NCI-H446 (cell line): ENCODE results near the gene TMEM218.

ENCODE experiments used
- DNase-seq, 2 experiments: peaks; one replicate each; lab custom pipeline; 2025; lab: John Stamatoyannopoulos, UW

Gene TMEM218

GRCh38 chr11:125111343-125112207, at the start of gene TMEM218:
Gene TMEM218 (minus strand): TSS chr11:125111626. CDS start chr11:125102241, 9,385 bp downstream.
- peak; percentile 99 to 100 for DNase-seq

DNA sequence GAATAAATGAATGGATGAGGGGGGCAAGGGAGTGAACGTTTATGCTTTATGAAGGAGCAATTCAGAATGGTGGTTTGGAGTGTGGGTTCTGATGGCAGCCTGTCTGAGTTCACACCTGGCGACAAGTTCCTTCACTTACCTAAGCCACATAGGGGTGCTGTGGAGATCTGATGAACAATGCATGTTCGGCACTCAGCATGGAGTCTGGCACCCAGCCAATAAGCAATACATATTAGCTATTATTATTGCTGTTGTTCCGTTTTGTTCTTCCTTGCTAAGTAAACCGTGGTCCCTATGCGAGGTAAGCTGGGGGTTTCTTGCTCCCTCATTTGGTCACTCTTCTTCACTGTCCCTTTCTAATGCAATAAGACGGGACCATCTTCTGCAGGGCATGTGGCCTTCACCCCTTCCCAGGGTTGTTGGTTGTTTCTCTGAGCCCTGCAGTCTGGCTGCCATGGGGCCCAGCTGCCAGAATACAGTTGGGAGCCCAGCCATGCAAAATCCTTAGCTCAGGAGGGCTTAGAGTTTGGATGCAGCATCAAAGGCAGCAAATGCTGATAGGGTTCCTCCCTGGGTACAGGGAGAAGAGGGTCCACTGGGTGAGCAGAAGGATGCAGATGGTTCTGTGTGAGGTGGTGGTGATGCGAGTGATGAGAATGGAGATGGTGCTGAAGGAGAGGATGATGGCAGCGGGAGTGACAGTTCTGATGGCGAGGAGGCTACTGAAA, 46.7 kb upstream of the TMEM218 start:
- DNase-seq, result no peak

- DNase-seq, result no peak
Observed at GRCh38 chr11:125157118-125157733, 45.8 kb upstream of the TMEM218 start.

- DNase-seq, result no peak
Observed at GRCh38 chr11:125156346-125157117, 45.1 kb upstream of the TMEM218 start.

DNA sequence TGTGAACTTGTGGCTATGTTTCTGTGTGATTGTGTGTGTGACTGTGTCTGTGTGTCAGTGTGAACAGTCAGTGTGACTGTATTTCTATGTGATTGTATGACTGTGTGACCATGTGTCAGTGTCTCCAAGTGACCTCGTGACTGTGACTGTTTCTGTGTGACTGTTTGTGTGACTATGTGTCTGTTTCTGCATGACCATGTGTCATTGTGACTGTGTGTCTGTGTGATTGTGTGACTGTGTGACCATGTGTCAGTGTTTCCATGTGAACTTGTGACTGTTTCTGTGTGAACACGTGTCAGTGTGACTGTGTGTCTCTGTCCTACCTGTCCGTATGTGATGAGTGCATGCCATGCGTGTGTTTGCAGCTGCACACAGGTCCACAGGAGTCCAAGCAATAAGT, 44.3 kb upstream of the TMEM218 start:
- no peak for DNase-seq

- no peak for DNase-seq
Observed at GRCh38 chr11:125155100-125155444, 43.6 kb upstream of the TMEM218 start.

- no peak for DNase-seq
Observed at GRCh38 chr11:125154378-125155099, 43.1 kb upstream of the TMEM218 start.

DNA sequence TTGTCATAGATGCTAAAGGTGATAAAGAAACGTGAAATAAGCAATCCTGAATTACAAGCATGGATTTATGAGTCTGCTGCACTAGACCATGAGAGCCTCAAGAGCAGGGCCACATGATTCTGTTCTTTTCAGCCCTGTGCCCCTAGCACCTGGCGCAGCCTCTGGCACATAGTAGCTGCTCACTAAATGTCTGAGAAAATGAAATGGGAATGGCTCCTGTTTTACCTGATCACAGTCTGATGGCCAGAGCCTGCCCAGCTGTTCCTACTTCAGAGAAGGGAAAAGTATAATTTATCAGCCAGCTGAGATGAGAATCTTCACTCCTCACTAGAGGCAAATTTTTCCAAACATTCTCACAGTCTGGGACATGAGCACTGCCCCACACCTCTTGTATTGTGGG, 42.4 kb upstream of the TMEM218 start:
- no peak for DNase-seq

- DNase-seq, result no peak
Observed at GRCh38 chr11:125148743-125149142, 37.3 kb upstream of the TMEM218 start.

- no peak for DNase-seq
Observed at GRCh38 chr11:125148011-125148410, 36.6 kb upstream of the TMEM218 start.

DNA sequence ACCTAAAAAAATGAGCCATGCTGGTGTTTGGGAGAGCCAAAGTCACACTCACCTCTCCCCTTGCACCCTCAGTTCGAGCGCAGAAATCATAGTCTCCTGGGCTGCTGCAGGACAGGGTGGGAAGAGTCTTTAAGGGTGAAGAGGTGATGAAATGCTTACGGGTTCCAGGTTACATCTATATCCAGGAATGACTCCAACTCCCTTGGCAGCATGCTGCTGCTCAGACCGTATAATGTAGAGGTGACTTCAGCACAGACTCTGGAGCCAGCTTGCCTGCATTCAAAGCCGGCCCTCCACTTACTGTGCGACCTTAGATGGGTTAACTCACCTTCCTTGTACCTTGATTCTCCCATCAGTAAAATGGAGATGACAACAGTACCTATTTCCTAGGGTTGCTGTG, 35.9 kb upstream of the TMEM218 start:
- DNase-seq, result no peak

DNA sequence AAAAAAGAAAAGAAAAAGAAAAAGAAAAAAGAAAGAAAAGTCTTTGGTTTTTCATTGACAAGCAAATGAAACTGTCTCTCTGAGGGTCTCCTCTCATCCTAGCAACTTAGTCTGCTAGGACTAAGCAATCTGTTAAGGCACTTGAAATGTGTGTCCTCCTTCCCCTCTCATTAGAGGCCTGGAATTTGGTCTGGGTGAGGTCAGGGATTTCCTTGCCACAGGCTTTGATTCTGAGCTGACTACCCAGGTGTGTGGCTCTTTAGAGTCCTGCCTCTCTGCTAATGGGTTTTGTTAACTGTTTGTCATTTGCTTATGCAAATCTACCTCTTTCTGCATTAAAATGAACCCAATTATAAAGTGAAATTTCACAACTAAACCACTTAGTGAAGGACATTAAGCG, 34.8 kb upstream of the TMEM218 start:
- DNase-seq, result no peak

DNA sequence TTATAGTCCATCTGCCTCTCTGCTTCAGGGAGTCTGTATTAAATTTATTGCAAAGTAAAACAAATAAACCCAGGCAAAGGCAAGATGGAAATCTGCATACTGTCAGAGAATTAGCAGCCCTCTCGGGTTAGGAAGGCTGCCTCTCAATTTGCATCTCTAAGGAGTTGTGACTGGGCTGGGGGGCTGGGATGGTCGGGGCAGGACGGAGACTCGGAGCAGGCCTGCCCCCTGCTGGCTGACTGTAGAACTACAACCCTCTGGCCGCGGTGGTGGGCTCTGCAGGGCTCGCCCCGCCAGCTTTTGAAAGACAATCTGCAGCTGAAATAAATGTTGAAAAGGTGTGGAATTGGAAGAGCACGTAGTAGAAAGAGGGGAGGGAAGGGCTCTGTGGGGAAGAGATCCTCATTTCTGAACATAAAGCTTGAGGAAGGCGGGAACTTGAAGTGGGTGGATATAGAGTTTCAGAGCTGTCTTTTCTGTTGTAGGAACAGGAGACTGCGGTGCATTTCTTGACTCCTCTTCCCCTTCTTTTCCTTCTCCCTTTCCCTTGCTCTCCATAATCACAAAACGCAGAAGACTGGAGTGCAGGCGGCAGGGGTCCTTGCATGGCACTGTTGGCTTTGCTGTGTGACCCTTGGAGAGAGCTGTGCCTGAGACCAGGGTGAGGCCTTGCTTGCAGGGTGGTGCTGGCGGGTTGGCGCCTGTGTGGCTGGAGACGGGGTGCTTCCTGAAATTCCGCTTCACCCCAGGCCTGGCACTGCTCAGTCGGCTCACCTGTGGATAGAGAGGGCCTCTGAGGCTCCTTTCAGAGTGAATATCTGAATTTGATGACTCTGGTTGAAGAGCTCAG, 30.5 kb upstream of the TMEM218 start:
- peak; percentile 1 to 63 for DNase-seq

- DNase-seq, result no peak
Observed at GRCh38 chr11:125141178-125141577, 29.8 kb upstream of the TMEM218 start.

- DNase-seq, result no peak
Observed at GRCh38 chr11:125140233-125140632, 28.8 kb upstream of the TMEM218 start.

GRCh38 chr11:125139778-125140177, 28.4 kb upstream of the TMEM218 start:
- DNase-seq, result no peak

GRCh38 chr11:125138966-125139365, 27.5 kb upstream of the TMEM218 start:
- no peak for DNase-seq

GRCh38 chr11:125136001-125136400, 24.6 kb upstream of the TMEM218 start:
- no peak for DNase-seq

GRCh38 chr11:125132596-125132995, 21.2 kb upstream of the TMEM218 start:
- no peak for DNase-seq

DNA sequence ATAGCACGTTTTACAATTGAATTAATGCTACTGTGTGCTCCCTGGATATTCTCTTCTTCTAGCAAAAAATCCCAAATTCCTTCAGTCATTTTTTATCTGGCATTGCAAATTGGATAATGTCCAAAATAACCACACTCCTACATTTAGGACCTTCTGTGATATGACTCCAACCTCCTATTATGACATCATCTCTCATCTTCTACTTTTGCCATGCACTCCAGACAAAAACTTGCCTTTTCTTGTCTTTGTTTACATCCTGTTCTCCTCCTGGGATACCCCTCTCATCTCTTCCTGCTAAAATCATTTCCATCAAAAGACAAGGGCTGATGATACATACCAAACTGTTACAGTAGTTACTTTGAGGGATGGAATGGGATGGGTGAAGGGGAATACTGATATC, 20.6 kb upstream of the TMEM218 start:
- DNase-seq, result no peak
